HG03469 (cell line): ENCODE measurements around the gene ZNF789.
"Not testable (repeated sequence)": the region's sequence is repeated elsewhere in the genome, so short reads cannot be mapped to it uniquely, and the experiment has no call there.

Experiments
- ATAC-seq: cut with Tn5 transposase; IDR thresholded peaks from one replicate; pipeline ENCODE4 v1.9.1; 2021; ENCODE audit warnings: mild to moderate bottlenecking, moderate library complexity, moderate number of reproducible peaks; ENCODE audit not compliant: unreplicated experiment

ZNF789 gene

GRCh38 chr7:99501236-99501635 lies 28.5 kb downstream of the ZNF789 start:
- not testable (repeated sequence) for ATAC-seq

GRCh38 chr7:99504281-99504602 lies 31.6 kb downstream of the ZNF789 start:
- ATAC-seq: no peak

- peak; percentile 64 for ATAC-seq
Measured at GRCh38 chr7:99504603-99505323, 32.1 kb downstream of the ZNF789 start, which contains the start of gene ZKSCAN5. TSS of gene ZKSCAN5 (plus strand) at chr7:99504662. CDS start at chr7:99506045, 1,383 bp downstream.

GRCh38 chr7:99505324-99505662 lies 32.6 kb downstream of the ZNF789 start:
- no peak for ATAC-seq

GRCh38 chr7:99514050-99514449 lies 41.4 kb downstream of the ZNF789 start:
- no peak for ATAC-seq

- ATAC-seq: no peak
Measured at GRCh38 chr7:99521399-99521798, 48.7 kb downstream of the ZNF789 start.

GRCh38 chr7:99525713-99526440 lies 53.2 kb downstream of the ZNF789 start:
- ATAC-seq: no peak

- no peak for ATAC-seq
Measured at GRCh38 chr7:99531354-99531765, 58.7 kb downstream of the ZNF789 start.

- no peak for ATAC-seq
Measured at GRCh38 chr7:99535667-99536066, 63.0 kb downstream of the ZNF789 start.
